HG02852 (cell line): Measurements from ENCODE around the gene OR1D5.
"Not testable (repeated sequence)": the region's sequence is repeated elsewhere in the genome, so short reads cannot be mapped to it uniquely, and the experiment has no call there.

Experiments
- ATAC-seq: cut with Tn5 transposase; IDR thresholded peaks from one replicate; pipeline ENCODE4 v1.9.1; 2021; ENCODE audit warnings: mild to moderate bottlenecking, moderate library complexity; ENCODE audit not compliant: unreplicated experiment

Gene OR1D5

GRCh38 chr17:3032258-3033247, 30.9 kb downstream of the OR1D5 start:
- no peak for ATAC-seq

GRCh38 chr17:3030852-3031470, 32.4 kb downstream of the OR1D5 start:
- not testable (repeated sequence) for ATAC-seq

- no peak for ATAC-seq
These were observed 33.3 kb downstream of the OR1D5 start for GRCh38 chr17:3030096-3030495.

GRCh38 chr17:3029213-3029913, 34.0 kb downstream of the OR1D5 start:
- no peak for ATAC-seq

GRCh38 chr17:3027786-3028532, 35.4 kb downstream of the OR1D5 start:
- no peak for ATAC-seq

GRCh38 chr17:3026856-3027751, 36.3 kb downstream of the OR1D5 start:
- ATAC-seq: no peak

- no peak for ATAC-seq
These were observed 37.1 kb downstream of the OR1D5 start for GRCh38 chr17:3026125-3026855.

- no peak for ATAC-seq
These were observed 37.8 kb downstream of the OR1D5 start for GRCh38 chr17:3025421-3026124.

GRCh38 chr17:3024346-3024745, 39.1 kb downstream of the OR1D5 start:
- no peak for ATAC-seq

- no peak for ATAC-seq
These were observed 41.2 kb downstream of the OR1D5 start for GRCh38 chr17:3022197-3022596.

GRCh38 chr17:3020381-3020780, 43.0 kb downstream of the OR1D5 start:
- no peak for ATAC-seq

GRCh38 chr17:3019761-3020160, 43.6 kb downstream of the OR1D5 start:
- no peak for ATAC-seq

- ATAC-seq: no peak
These were observed 45.5 kb downstream of the OR1D5 start for GRCh38 chr17:3017936-3018335.

GRCh38 chr17:3015890-3016289, 47.5 kb downstream of the OR1D5 start:
- ATAC-seq: no peak

GRCh38 chr17:3012926-3013581, 50.4 kb downstream of the OR1D5 start:
- ATAC-seq: no peak
